Measurements from ENCODE around the gene EIF4ENIF1. TPM values are rescaled to one million over a fixed set of nuclear protein-coding genes. Genes with fewer than 3 reads are reported as not detected.

EIF4ENIF1 gene
- total RNA-seq, 4 donors from 2014 or later = 12.7 to 33.8 (median 22.5) TPM

- Histone ChIP-seq H3K4me1 (no peaks in the 10 kb centered on the region), H3K27me3 (no peaks in the 10 kb centered on the region), H3K27ac (no peak overlapping the region), H3K4me3 (no peak overlapping the region), H3K9me3 (no peaks in the 10 kb centered on the region), H3K36me3 (peaks cover 76% of the 10 kb centered on the region)
- no peak for DNase-seq (ENCODE audit: low spot score in 2 of 2)
- TF ChIP-seq POLR2A (IDR thresholded peaks at IDR 0.05) = no peak
- WGBS = 93% methylated on average over 2 of the region's 2 CpGs
These were observed 42.9 kb downstream of the EIF4ENIF1 start for GRCh38 chr22:31446767-31447166.

GRCh38 chr22:31446208-31446607 lies 43.4 kb downstream of the EIF4ENIF1 start:
- Histone ChIP-seq H3K4me1 (no peaks in the 10 kb centered on the region), H3K27ac (no peak overlapping the region), H3K9me3 (no peaks in the 10 kb centered on the region), H3K36me3 (peaks cover 79% of the 10 kb centered on the region), H3K4me3 (no peak overlapping the region), H3K27me3 (no peaks in the 10 kb centered on the region)
- WGBS = 73% methylated on average over 3 of the region's 3 CpGs
- TF ChIP-seq EP300 (IDR thresholded peaks at IDR 0.05) = no peak
- no peak for TF ChIP-seq POLR2AphosphoS5 (IDR thresholded peaks at IDR 0.05)
- no peak for DNase-seq (ENCODE audit: low spot score in 2 of 2)

- TF ChIP-seq POLR2AphosphoS5 (IDR thresholded peaks at IDR 0.05) (no peak), EP300 (IDR thresholded peaks at IDR 0.05) (no peak), POLR2A (IDR thresholded peaks at IDR 0.05) (no peak), CTCF (IDR thresholded peaks at IDR 0.05) (no peak)
- Histone ChIP-seq H3K36me3 (peaks cover 85% of the 10 kb centered on the region), H3K27me3 (no peaks in the 10 kb centered on the region), H3K9me3 (no peaks in the 10 kb centered on the region), H3K27ac (no peak overlapping the region), H3K4me1 (no peaks in the 10 kb centered on the region), H3K4me3 (no peak overlapping the region)
- 93% methylated on average over 3 of the region's 3 CpGs for WGBS
- no peak for DNase-seq (ENCODE audit: low spot score in 2 of 2)
These were observed 44.0 kb downstream of the EIF4ENIF1 start for GRCh38 chr22:31445642-31446041.

GRCh38 chr22:31443516-31443915 lies 46.1 kb downstream of the EIF4ENIF1 start:
- Histone ChIP-seq H3K4me1 (no peaks in the 10 kb centered on the region), H3K36me3 (peaks cover 92% of the 10 kb centered on the region), H3K27ac (no peak overlapping the region), H3K27me3 (no peaks in the 10 kb centered on the region), H3K9me3 (no peaks in the 10 kb centered on the region), H3K4me3 (no peak overlapping the region)
- WGBS = 91% methylated on average over 7 of the region's 7 CpGs
- TF ChIP-seq EP300 (IDR thresholded peaks at IDR 0.05) (no peak), CTCF (IDR thresholded peaks at IDR 0.05) (no peak), POLR2A (IDR thresholded peaks at IDR 0.05) (no peak), POLR2AphosphoS5 (IDR thresholded peaks at IDR 0.05) (no peak)
- DNase-seq (ENCODE audit: low spot score in 2 of 2) = no peak

- Histone ChIP-seq H3K27ac (no peak overlapping the region), H3K27me3 (no peaks in the 10 kb centered on the region), H3K4me3 (no peak overlapping the region), H3K4me1 (no peaks in the 10 kb centered on the region), H3K36me3 (peaks cover 92% of the 10 kb centered on the region), H3K9me3 (no peaks in the 10 kb centered on the region)
- TF ChIP-seq EP300 (IDR thresholded peaks at IDR 0.05) = no peak
- no peak for TF ChIP-seq POLR2AphosphoS5 (IDR thresholded peaks at IDR 0.05)
- TF ChIP-seq CTCF (IDR thresholded peaks at IDR 0.05) = no peak
- no peak for TF ChIP-seq POLR2A (IDR thresholded peaks at IDR 0.05)
- 98% methylated on average over 5 of the region's 5 CpGs for WGBS
- DNase-seq (ENCODE audit: low spot score in 2 of 2) = no peak
These were observed 46.7 kb downstream of the EIF4ENIF1 start for GRCh38 chr22:31442768-31443489.

- TF ChIP-seq POLR2AphosphoS5 (IDR thresholded peaks at IDR 0.05) (no peak), EP300 (IDR thresholded peaks at IDR 0.05) (no peak), POLR2A (IDR thresholded peaks at IDR 0.05) (no peak), CTCF (IDR thresholded peaks at IDR 0.05) (no peak)
- peaks cover 6% of the 10 kb centered on the region for H3K4me1 ChIP-seq
- H3K4me3 ChIP-seq = no peak overlapping the region
- no peaks in the 10 kb centered on the region for H3K27me3 ChIP-seq
- H3K27ac ChIP-seq = no peak overlapping the region
- peaks cover 91% of the 10 kb centered on the region for H3K36me3 ChIP-seq
- no peaks in the 10 kb centered on the region for H3K9me3 ChIP-seq
- DNase-seq (ENCODE audit: low spot score in 2 of 2) = no peak
- WGBS = 91% methylated on average over 5 of the region's 5 CpGs
These were observed 48.0 kb downstream of the EIF4ENIF1 start for GRCh38 chr22:31441652-31442051.
